H1 (cell line): ENCODE data around the gene SYNRG. TPM values are rescaled to one million over a fixed set of nuclear protein-coding genes. Genes with fewer than 3 reads are reported as not detected.

Source experiments
- CTCF ChIA-PET: fragments of 300-600 bp; sonication (Branson Sonifier 250); formaldehyde crosslinking; loops from one replicate; lab custom pipeline; 2021; ENCODE audit not compliant: partially characterized antibody; lab: Charles Lee
- POLR2A ChIA-PET: fragments of 300-600 bp; sonication (Branson Sonifier 250); formaldehyde crosslinking; loops from one replicate; lab custom pipeline; 2021; ENCODE audit warnings: inconsistent platforms; ENCODE audit not compliant: partially characterized antibody; lab: Charles Lee
- DNase-seq, 2 experiments: peaks; one replicate each; pipeline versions ENCODE4 v3.0.0 to v3.0.0-alpha.2; 2010 to 2022; ENCODE audit warnings: low spot score in 2 of 2, low read depth in 1 of 2, mixed read lengths in 1 of 2
- FAIRE-seq: peaks from 2 replicates; lab custom pipeline; 2011; peaks lifted over from hg19 to GRCh38; lab: Jason Lieb, UNC
- H2AFZ ChIP-seq: 2 replicates; pipeline ENCODE4 v1.8.1; 2012; ENCODE audit warnings: low read length, inconsistent platforms
- H2AK5ac ChIP-seq: 2 replicates; pipeline ENCODE4 v1.6.1; 2013; ENCODE audit warnings: low read depth, low read length
- H2BK120ac ChIP-seq: replicated peaks from 2 replicates; pipeline ENCODE3; 2013; ENCODE audit warnings: low read depth, low read length, inconsistent platforms
- H2BK12ac ChIP-seq: 2 replicates; pipeline ENCODE4 v1.6.1; 2013; ENCODE audit warnings: low read depth, low read length
- H2BK15ac ChIP-seq: 2 replicates; pipeline ENCODE4 v1.6.1; 2013; ENCODE audit warnings: low read length
- H2BK20ac ChIP-seq: 2 replicates; pipeline ENCODE4 v1.6.1; 2013; ENCODE audit warnings: low read length
- H2BK5ac ChIP-seq: 2 replicates; pipeline ENCODE4 v1.6.1; 2013; ENCODE audit warnings: low read depth, low read length
- H3K14ac ChIP-seq: 2 replicates; pipeline ENCODE4 v1.6.1; 2013; ENCODE audit warnings: inconsistent platforms; ENCODE audit not compliant: insufficient read length
- H3K18ac ChIP-seq: 2 replicates; pipeline ENCODE4 v1.6.1; 2013; ENCODE audit warnings: low read length; ENCODE audit errors: extremely low read depth
- H3K23ac ChIP-seq: 2 replicates; pipeline ENCODE4 v1.6.1; 2013; ENCODE audit warnings: inconsistent platforms; ENCODE audit not compliant: insufficient read length
- H3K23me2 ChIP-seq: 2 replicates; pipeline ENCODE4 v1.6.1; 2013; ENCODE audit warnings: low read depth, low read length
- H3K27ac ChIP-seq: 2 replicates; pipeline ENCODE4 v1.6.1; 2011; ENCODE audit warnings: low read depth, low read length, inconsistent platforms
- H3K27me3 ChIP-seq, 4 experiments: replicated peaks in 1 of 4; 1 replicate in 1 of 4; 2 replicates in 3 of 4; pipeline versions ENCODE4 v1.6.1 to v1.8.1; 2011 to 2013; ENCODE audit warnings: low read length in 3 of 4, mild to moderate bottlenecking in 3 of 4, inconsistent platforms in 2 of 4, mixed read lengths in 2 of 4, moderate library complexity in 1 of 4; ENCODE audit not compliant: control insufficient read depth in 3 of 4, insufficient read depth in 3 of 4; ENCODE audit errors: extremely low read depth in 1 of 4
- H3K36me3 ChIP-seq, 4 experiments: 2 replicates each; pipeline versions ENCODE4 v1.6.1 to v1.8.1; 2011 to 2013; ENCODE audit warnings: mild to moderate bottlenecking in 4 of 4, low read length in 3 of 4, moderate library complexity in 2 of 4, control low read depth in 1 of 4, inconsistent platforms in 1 of 4; ENCODE audit not compliant: insufficient read depth in 4 of 4, control insufficient read depth in 2 of 4
- H3K4ac ChIP-seq: replicated peaks from 2 replicates; pipeline ENCODE3; 2013; ENCODE audit warnings: low read length, low read depth, mixed read lengths, inconsistent platforms; ENCODE audit not compliant: insufficient read length
- H3K4me1 ChIP-seq, 4 experiments: replicated peaks in 1 of 4; 1 replicate in 1 of 4; 2 replicates in 3 of 4; pipeline versions ENCODE4 v1.6.1 to v1.8.1; 2011 to 2013; ENCODE audit warnings: low read length in 3 of 4, inconsistent platforms in 2 of 4, mixed read lengths in 1 of 4; ENCODE audit not compliant: insufficient read depth in 4 of 4, control insufficient read depth in 3 of 4
- H3K4me2 ChIP-seq, 2 experiments: 2 replicates each; pipeline versions ENCODE4 v1.6.1 to v1.8.1; 2011 to 2013; ENCODE audit warnings: low read depth in 2 of 2, low read length in 2 of 2, control low read depth in 1 of 2, inconsistent platforms in 1 of 2, mild to moderate bottlenecking in 1 of 2; ENCODE audit not compliant: insufficient read depth in 1 of 2
- H3K4me3 ChIP-seq, 4 experiments: fragments of 200-600, 300-600 bp in 1 of 4; sonication (generic), shearing (Covaris generic), sonication (Bioruptor Twin) in 1 of 4; 2 replicates each; pipeline versions ENCODE4 v1.5.1 to v1.8.1; 2011 to 2016; ENCODE audit warnings: low read length in 4 of 4, low read depth in 3 of 4, control low read depth in 2 of 4, inconsistent platforms in 2 of 4, mild to moderate bottlenecking in 2 of 4, mixed read lengths in 1 of 4, moderate library complexity in 1 of 4; ENCODE audit not compliant: insufficient read depth in 2 of 4; ENCODE audit errors: extremely low read depth in 1 of 4
- H3K56ac ChIP-seq: replicated peaks from 2 replicates; pipeline ENCODE3; 2013; ENCODE audit warnings: low read depth, mild to moderate bottlenecking, mixed read lengths, low read length, inconsistent platforms; ENCODE audit not compliant: insufficient read length
- H3K79me1 ChIP-seq: 2 replicates; pipeline ENCODE4 v1.6.1; 2013; ENCODE audit warnings: low read depth, low read length, control low read depth
- H3K79me2 ChIP-seq, 2 experiments: 2 replicates each; pipeline versions ENCODE4 v1.6.1 to v1.8.1; 2012 to 2013; ENCODE audit warnings: low read length in 2 of 2, mild to moderate bottlenecking in 2 of 2, inconsistent platforms in 1 of 2; ENCODE audit not compliant: insufficient read depth in 2 of 2, control insufficient read depth in 1 of 2
- H3K9ac ChIP-seq, 4 experiments: replicated peaks in 1 of 4; 1 replicate in 1 of 4; 2 replicates in 3 of 4; pipeline versions ENCODE4 v1.6.1 to v1.8.1; 2011 to 2013; ENCODE audit warnings: low read depth in 3 of 4, low read length in 3 of 4, control low read depth in 2 of 4, mild to moderate bottlenecking in 2 of 4, moderate library complexity in 2 of 4, inconsistent platforms in 1 of 4; ENCODE audit errors: extremely low read depth in 1 of 4
- H3K9me3 ChIP-seq, 2 experiments: 2 replicates each; pipeline versions ENCODE4 v1.6.1 to v1.8.1; 2012 to 2013; ENCODE audit warnings: mild to moderate bottlenecking in 2 of 2, moderate library complexity in 2 of 2, control low read depth in 1 of 2, inconsistent platforms in 1 of 2, low read depth in 1 of 2, low read length in 1 of 2, mixed read lengths in 1 of 2; ENCODE audit not compliant: insufficient read depth in 2 of 2
- H4K20me1 ChIP-seq, 2 experiments: replicated peaks in 1 of 2; 2 replicates each; pipeline versions ENCODE3 to v1.8.1; 2011 to 2013; ENCODE audit warnings: inconsistent platforms in 2 of 2, low read length in 2 of 2, mild to moderate bottlenecking in 1 of 2; ENCODE audit not compliant: insufficient read depth in 2 of 2, control insufficient read depth in 1 of 2
- H4K5ac ChIP-seq: 2 replicates; pipeline ENCODE4 v1.6.1; 2013; ENCODE audit warnings: low read length, low read depth, mixed read lengths, inconsistent platforms; ENCODE audit not compliant: insufficient read length
- H4K8ac ChIP-seq: 2 replicates; pipeline ENCODE4 v1.8.0; 2013; ENCODE audit warnings: mild to moderate bottlenecking, moderate library complexity, low read length, inconsistent platforms; ENCODE audit not compliant: insufficient read depth; ENCODE audit errors: extremely low read depth
- H4K91ac ChIP-seq: replicated peaks from 2 replicates; pipeline ENCODE3; 2013; ENCODE audit warnings: low read length, mixed read lengths, inconsistent platforms; ENCODE audit not compliant: insufficient read length
- HDAC2 ChIP-seq, 2 experiments: fragments of 300-600 bp in 1 of 2; sonication (generic) in 1 of 2; IDR thresholded peaks; 2 replicates each; pipeline ENCODE4 v1.6.1; 2011 to 2012; ENCODE audit warnings: low read depth in 2 of 2, low read length in 2 of 2, mild to moderate bottlenecking in 2 of 2, moderate library complexity in 2 of 2, borderline replicate concordance in 1 of 2, inconsistent platforms in 1 of 2
- WGBS, 2 experiments: shearing (Covaris generic) in 1 of 2; methylation state at CpG; one replicate each; pipeline versions ENCODE4 v1.1.6 to v1.1.7; 2013 to 2015; ENCODE audit warnings: low lambda C conversion rate in 2 of 2, mixed read lengths in 2 of 2, inconsistent platforms in 1 of 2, low coverage in 1 of 2, missing lambda C conversion rate in 1 of 2; ENCODE audit not compliant: insufficient replicate concordance in 2 of 2, insufficient coverage in 1 of 2, insufficient read length in 1 of 2; ENCODE audit errors: extremely low coverage in 1 of 2, missing lambda C conversion rate in 1 of 2; 5-methylcytosine and 5-hydroxymethylcytosine counted together
- polyA plus RNA-seq, 7 experiments: library from polyadenylated mRNA; depleted of rRNA in 3 of 7; stranded (reverse) in 5 of 7; unstranded in 2 of 7; fragments of >200 nt in 5 of 7; fragments of 200-250 nt in 2 of 7; gene quantifications; 1 replicate in 5 of 7; 2 replicates in 1 of 7; 4 replicates in 1 of 7; pipeline versions ENCODE4 v1.2.1 to v1.2.3, GENCODE V29; 2011 to 2013; ENCODE audit warnings: missing spikeins in 2 of 7, mixed read lengths in 2 of 7
- total RNA-seq: library from RNA; stranded (reverse); fragmentation: NEBNext Ultra II Directional; extraction: Animal tissue kit (Norgen Biotek cat#: 25700); gene quantifications from 2 replicates; pipeline ENCODE4 v1.2.1, GENCODE V29; 2021

Gene SYNRG
- total and polyA plus RNA-seq, 2 of the 8 experiments (the other 6 are each of a cell fraction or from before 2014, with no cell fraction given), result 7.7 to 31.7 TPM

DNA sequence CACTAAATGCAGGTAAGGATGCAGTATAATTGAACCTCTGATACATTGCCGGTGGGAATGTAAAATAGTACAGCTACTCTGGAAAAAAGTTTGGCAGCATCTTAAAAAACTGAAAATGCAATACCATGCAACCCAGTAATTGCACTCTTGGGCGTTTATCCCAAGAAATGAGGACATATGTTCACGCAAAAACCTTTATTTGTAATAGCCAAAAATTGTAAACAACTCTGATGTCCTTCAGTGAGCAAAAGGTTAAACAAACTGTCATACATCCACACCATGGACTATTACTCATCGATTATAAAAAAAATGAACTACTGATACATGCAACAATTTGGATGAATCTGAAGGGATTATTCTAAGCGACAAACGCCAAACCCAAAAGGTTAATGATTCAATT is 16.9 kb downstream of the SYNRG start:
- Histone ChIP-seq H4K5ac (no peak overlapping the region), H3K4ac (no peak overlapping the region), H3K79me2 (no peaks in the 10 kb centered on the region), H3K4me2 (no peak overlapping the region), H2BK20ac (no peak overlapping the region), H2BK15ac (no peak overlapping the region), H2BK5ac (no peak overlapping the region), H3K79me1 (no peaks in the 10 kb centered on the region), H3K27me3 (no peaks in the 10 kb centered on the region), H4K91ac (no peak overlapping the region), H3K14ac (no peak overlapping the region), H3K27ac (no peak overlapping the region), H4K20me1 (no peaks in the 10 kb centered on the region), H2BK120ac (no peak overlapping the region), H3K23ac (no peak overlapping the region), H3K36me3 (peaks cover 0 to 13% (median 5%) of the 10 kb centered on the region in 4 experiments; a peak in 4 of 8 replicates), H3K56ac (no peak overlapping the region), H3K18ac (no peak overlapping the region), H3K9ac (no peak overlapping the region), H3K23me2 (no peaks in the 10 kb centered on the region), H3K9me3 (no peaks in the 10 kb centered on the region), H2AK5ac (no peak overlapping the region), H3K4me3 (no peak overlapping the region), H3K4me1 (no peaks in the 10 kb centered on the region), H2BK12ac (no peak overlapping the region), H2AFZ (no peak overlapping the region), H4K8ac (no peak overlapping the region)
- CTCF ChIA-PET, result interaction anchor here (1.2 kb wide), 1 partner anchor 12 kb away, joined by 4 read pairs; no protein-coding TSS in a partner anchor
- DNase-seq (no peak), FAIRE-seq (no peak)
- POLR2A ChIA-PET, result interaction anchor here (1.2 kb wide), 1 partner anchor 16 kb away, joined by 3 read pairs; no protein-coding TSS in a partner anchor
- 85% methylated on average over 6 of the region's 6 CpGs; no CpG with 5 or more reads in 1 of the 2 experiments for WGBS, 2 experiments
- no peak for TF ChIP-seq HDAC2 (IDR thresholded peaks at IDR 0.05; ENCODE audit: borderline replicate concordance in 1 of 2, low read depth in 2 of 2, low read length in 2 of 2)
